Neural cell (in vitro differentiated cells): Measurements from ENCODE around the gene MCTP2. TPM values are rescaled to one million over a fixed set of nuclear protein-coding genes. Genes with fewer than 3 reads are reported as not detected.

Source experiments
- H2AFZ ChIP-seq: fragments of 200-600, 300-800 bp; sonication (generic), shearing (Covaris generic); 2 replicates; pipeline ENCODE4 v1.6.0; 2014; ENCODE audit warnings: low read depth, mild to moderate bottlenecking, antibody characterized with exemption, low read length, moderate library complexity
- H3F3A ChIP-seq: fragments of 200-600 bp; shearing (Covaris generic); 2 replicates; pipeline ENCODE4 v1.6.1; 2016; ENCODE audit warnings: mild to moderate bottlenecking, moderate library complexity, mixed read lengths, antibody characterized with exemption, low read length; ENCODE audit not compliant: insufficient read depth, poor library complexity, severe bottlenecking
- H3K27ac ChIP-seq: fragments of 200-600, 300-800 bp; sonication (generic), shearing (Covaris generic); 2 replicates; pipeline ENCODE4 v1.5.1; 2014; ENCODE audit warnings: mild to moderate bottlenecking, low read length, moderate library complexity
- H3K27me3 ChIP-seq: fragments of 300-800, 200-600 bp; sonication (generic), shearing (Covaris generic); 2 replicates; pipeline ENCODE4 v1.6.0; 2014; ENCODE audit warnings: mild to moderate bottlenecking, low read depth, low read length, moderate library complexity; ENCODE audit not compliant: insufficient read depth
- H3K36me3 ChIP-seq: fragments of 300-800, 200-600 bp; sonication (generic), shearing (Covaris generic); 2 replicates; pipeline ENCODE4 v1.5.1; 2014; ENCODE audit warnings: mild to moderate bottlenecking, antibody characterized with exemption, low read length, moderate library complexity; ENCODE audit not compliant: insufficient read depth
- H3K4me2 ChIP-seq: fragments of 300-800, 200-600 bp; sonication (generic), shearing (Covaris generic); 2 replicates; pipeline ENCODE4 v1.6.0; 2014; ENCODE audit warnings: mild to moderate bottlenecking, low read length
- H3K4me3 ChIP-seq: fragments of 300-800, 200-600 bp; sonication (generic), shearing (Covaris generic); 2 replicates; pipeline ENCODE4 v1.5.1; 2014; ENCODE audit warnings: mild to moderate bottlenecking, low read length, moderate library complexity
- H3K79me2 ChIP-seq: fragments of 200-600 bp; shearing (Covaris generic); replicated peaks from 2 replicates; pipeline ENCODE4 v1.6.0; 2014; ENCODE audit warnings: mild to moderate bottlenecking, low read length, moderate library complexity; ENCODE audit not compliant: insufficient read depth
- H3K9ac ChIP-seq: fragments of 300-800, 200-600 bp; sonication (generic), shearing (Covaris generic); 2 replicates; pipeline ENCODE4 v1.6.1; 2016; ENCODE audit warnings: mild to moderate bottlenecking, low read length, mixed read lengths
- H3K9me2 ChIP-seq: fragments of 200-600 bp; shearing (Covaris generic); 2 replicates; pipeline ENCODE4 v1.6.1; 2016; ENCODE audit warnings: mild to moderate bottlenecking, low read length, mixed read lengths; ENCODE audit not compliant: insufficient read depth
- H3K9me3 ChIP-seq: fragments of 200-600, 300-800 bp; sonication (generic), shearing (Covaris generic); 2 replicates; pipeline ENCODE4 v1.6.1; 2016; ENCODE audit warnings: mild to moderate bottlenecking, mixed run types, low read length, moderate library complexity, mixed read lengths
- H4K20me1 ChIP-seq: fragments of 200-600 bp; shearing (Covaris generic); 2 replicates; pipeline ENCODE4 v1.6.1; 2016; ENCODE audit warnings: mild to moderate bottlenecking, mixed run types; ENCODE audit not compliant: insufficient read depth
- EP300 ChIP-seq: fragments of 450-650 bp; conservative IDR thresholded peaks from 2 replicates; pipeline ENCODE4 v1.6.1; 2014; ENCODE audit warnings: antibody characterized with exemption, mild to moderate bottlenecking, moderate library complexity; ENCODE audit not compliant: poor library complexity, severe bottlenecking
- EZH2 ChIP-seq: fragments of 200-600, 300-800 bp; shearing (Covaris generic), sonication (generic); IDR thresholded peaks from 2 replicates; pipeline ENCODE4 v1.6.1; 2014; ENCODE audit warnings: antibody characterized with exemption, low read length, borderline replicate concordance, mild to moderate bottlenecking; ENCODE audit not compliant: insufficient read depth, poor library complexity, severe bottlenecking
- MXI1 ChIP-seq: fragments of 450-650 bp; conservative IDR thresholded peaks from 2 replicates; pipeline ENCODE4 v1.6.1; 2014; ENCODE audit warnings: antibody characterized with exemption, mild to moderate bottlenecking; ENCODE audit not compliant: poor library complexity, severe bottlenecking
- POLR2AphosphoS5 ChIP-seq: IDR thresholded peaks from 2 replicates; pipeline ENCODE4 v1.6.1; 2012
- RAD21 ChIP-seq: fragments of 450-650 bp; conservative IDR thresholded peaks from 2 replicates; pipeline ENCODE4 v1.6.1; 2014; ENCODE audit warnings: antibody characterized with exemption, mild to moderate bottlenecking, moderate library complexity
- SMC3 ChIP-seq: fragments of 450-650 bp; conservative IDR thresholded peaks from 2 replicates; pipeline ENCODE4 v1.6.1; 2014; ENCODE audit warnings: antibody characterized with exemption, mild to moderate bottlenecking, moderate library complexity; ENCODE audit not compliant: poor library complexity
- TAF1 ChIP-seq: IDR thresholded peaks from 2 replicates; pipeline ENCODE4 v1.6.1; 2012; ENCODE audit warnings: low read depth
- polyA plus RNA-seq: library from polyadenylated mRNA; depleted of rRNA; stranded (reverse); fragments of >200 nt; gene quantifications from 2 replicates; pipeline ENCODE4 v1.2.3, GENCODE V29; 2014
- TF ChIP-seq, protein P1 (sequence below): IDR thresholded peaks from 2 replicates; pipeline ENCODE4 v1.6.1; 2012; ENCODE audit warnings: borderline replicate concordance
- TF ChIP-seq, protein P2 (sequence below): fragments of 450-650 bp; IDR thresholded peaks from 2 replicates; pipeline ENCODE4 v1.5.1; 2014; ENCODE audit warnings: antibody characterized with exemption, mild to moderate bottlenecking, moderate library complexity; ENCODE audit not compliant: poor library complexity, severe bottlenecking

Gene MCTP2
- polyA plus RNA-seq, 1 donor from 2014 or later, result not detected

DNA sequence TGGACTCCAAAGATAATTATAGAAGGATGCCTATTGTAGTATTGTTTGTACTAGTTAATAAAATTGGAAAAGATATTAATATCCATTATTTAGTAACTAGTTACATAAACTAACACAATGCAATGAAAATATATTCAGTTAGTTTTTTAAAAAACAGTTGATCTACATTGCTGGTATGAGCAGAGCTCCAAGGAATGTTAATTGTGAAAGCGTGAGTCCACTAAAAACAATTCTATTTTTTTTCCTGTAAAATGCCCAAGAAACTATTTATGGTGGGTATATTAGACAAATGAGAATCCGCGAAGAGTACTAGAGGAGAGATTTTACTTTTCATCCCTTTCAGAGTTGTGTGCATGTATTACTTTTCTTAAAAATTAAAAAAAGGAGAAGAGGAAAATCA lies 104.3 kb downstream of the MCTP2 start:
- Histone ChIP-seq H3K27me3 (no peaks in the 10 kb centered on the region), H2AFZ (no peak overlapping the region), H3K9me2 (no peaks in the 10 kb centered on the region), H3K4me2 (no peak overlapping the region), H3K9me3 (no peaks in the 10 kb centered on the region), H4K20me1 (no peaks in the 10 kb centered on the region), H3K36me3 (no peaks in the 10 kb centered on the region), H3K79me2 (no peaks in the 10 kb centered on the region), H3K4me3 (no peak overlapping the region), H3K9ac (no peak overlapping the region), H3F3A (no peaks in the 10 kb centered on the region), H3K27ac (no peak overlapping the region)
- TF ChIP-seq SMC3 (no peak), TAF1 (no peak), EP300 (no peak), MXI1 (no peak), RAD21 (no peak), EZH2 (no peak), POLR2AphosphoS5 (no peak)
- TF ChIP-seq, protein P1, sequence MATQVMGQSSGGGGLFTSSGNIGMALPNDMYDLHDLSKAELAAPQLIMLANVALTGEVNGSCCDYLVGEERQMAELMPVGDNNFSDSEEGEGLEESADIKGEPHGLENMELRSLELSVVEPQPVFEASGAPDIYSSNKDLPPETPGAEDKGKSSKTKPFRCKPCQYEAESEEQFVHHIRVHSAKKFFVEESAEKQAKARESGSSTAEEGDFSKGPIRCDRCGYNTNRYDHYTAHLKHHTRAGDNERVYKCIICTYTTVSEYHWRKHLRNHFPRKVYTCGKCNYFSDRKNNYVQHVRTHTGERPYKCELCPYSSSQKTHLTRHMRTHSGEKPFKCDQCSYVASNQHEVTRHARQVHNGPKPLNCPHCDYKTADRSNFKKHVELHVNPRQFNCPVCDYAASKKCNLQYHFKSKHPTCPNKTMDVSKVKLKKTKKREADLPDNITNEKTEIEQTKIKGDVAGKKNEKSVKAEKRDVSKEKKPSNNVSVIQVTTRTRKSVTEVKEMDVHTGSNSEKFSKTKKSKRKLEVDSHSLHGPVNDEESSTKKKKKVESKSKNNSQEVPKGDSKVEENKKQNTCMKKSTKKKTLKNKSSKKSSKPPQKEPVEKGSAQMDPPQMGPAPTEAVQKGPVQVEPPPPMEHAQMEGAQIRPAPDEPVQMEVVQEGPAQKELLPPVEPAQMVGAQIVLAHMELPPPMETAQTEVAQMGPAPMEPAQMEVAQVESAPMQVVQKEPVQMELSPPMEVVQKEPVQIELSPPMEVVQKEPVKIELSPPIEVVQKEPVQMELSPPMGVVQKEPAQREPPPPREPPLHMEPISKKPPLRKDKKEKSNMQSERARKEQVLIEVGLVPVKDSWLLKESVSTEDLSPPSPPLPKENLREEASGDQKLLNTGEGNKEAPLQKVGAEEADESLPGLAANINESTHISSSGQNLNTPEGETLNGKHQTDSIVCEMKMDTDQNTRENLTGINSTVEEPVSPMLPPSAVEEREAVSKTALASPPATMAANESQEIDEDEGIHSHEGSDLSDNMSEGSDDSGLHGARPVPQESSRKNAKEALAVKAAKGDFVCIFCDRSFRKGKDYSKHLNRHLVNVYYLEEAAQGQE, result no peak
- TF ChIP-seq, protein P2, sequence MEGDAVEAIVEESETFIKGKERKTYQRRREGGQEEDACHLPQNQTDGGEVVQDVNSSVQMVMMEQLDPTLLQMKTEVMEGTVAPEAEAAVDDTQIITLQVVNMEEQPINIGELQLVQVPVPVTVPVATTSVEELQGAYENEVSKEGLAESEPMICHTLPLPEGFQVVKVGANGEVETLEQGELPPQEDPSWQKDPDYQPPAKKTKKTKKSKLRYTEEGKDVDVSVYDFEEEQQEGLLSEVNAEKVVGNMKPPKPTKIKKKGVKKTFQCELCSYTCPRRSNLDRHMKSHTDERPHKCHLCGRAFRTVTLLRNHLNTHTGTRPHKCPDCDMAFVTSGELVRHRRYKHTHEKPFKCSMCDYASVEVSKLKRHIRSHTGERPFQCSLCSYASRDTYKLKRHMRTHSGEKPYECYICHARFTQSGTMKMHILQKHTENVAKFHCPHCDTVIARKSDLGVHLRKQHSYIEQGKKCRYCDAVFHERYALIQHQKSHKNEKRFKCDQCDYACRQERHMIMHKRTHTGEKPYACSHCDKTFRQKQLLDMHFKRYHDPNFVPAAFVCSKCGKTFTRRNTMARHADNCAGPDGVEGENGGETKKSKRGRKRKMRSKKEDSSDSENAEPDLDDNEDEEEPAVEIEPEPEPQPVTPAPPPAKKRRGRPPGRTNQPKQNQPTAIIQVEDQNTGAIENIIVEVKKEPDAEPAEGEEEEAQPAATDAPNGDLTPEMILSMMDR, result no peak

DNA sequence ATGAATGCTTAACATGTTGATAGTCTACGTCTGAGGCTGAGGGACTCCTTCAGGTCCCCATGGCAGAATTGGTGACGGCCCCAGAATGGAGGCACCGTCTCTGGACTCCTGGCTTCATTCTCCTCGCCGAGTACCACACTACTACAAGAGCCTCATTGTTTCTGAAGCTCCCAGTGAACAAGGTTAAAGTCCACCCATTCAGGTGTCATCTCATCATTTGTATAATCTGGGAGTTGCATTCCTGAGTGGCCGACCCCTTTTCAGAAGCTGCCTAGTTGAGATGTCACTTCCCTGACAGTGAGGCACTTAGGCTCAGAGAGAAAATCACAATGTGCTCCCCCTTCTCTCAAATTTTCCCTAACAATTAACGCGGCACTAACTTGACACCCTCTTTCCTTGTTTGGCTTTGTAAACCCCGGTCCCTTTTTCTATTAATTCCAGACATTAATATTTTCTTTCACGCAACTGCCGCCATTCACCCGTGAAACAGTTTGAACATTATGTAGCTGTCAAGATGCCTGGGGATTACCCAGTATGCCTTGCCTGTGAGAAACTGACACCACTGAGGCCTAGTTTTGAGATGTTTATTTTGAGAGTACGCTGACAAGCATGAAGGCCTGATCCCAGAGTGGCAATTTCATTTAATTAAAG lies 105.6 kb downstream of the MCTP2 start:
- Histone ChIP-seq H4K20me1 (no peaks in the 10 kb centered on the region), H3K4me3 (peak overlapping the region; percentile 7), H3K79me2 (no peaks in the 10 kb centered on the region), H3K9me3 (no peaks in the 10 kb centered on the region), H3K9ac (no peak overlapping the region), H2AFZ (no peak overlapping the region), H3K27ac (peak overlapping the region; percentile 10), H3K9me2 (no peaks in the 10 kb centered on the region), H3K36me3 (no peaks in the 10 kb centered on the region), H3K27me3 (no peaks in the 10 kb centered on the region), H3K4me2 (no peak overlapping the region), H3F3A (no peaks in the 10 kb centered on the region)
- TF ChIP-seq, protein P2, result no peak
- TF ChIP-seq RAD21 (no peak), TAF1 (no peak), POLR2AphosphoS5 (peak; percentile 88), MXI1 (no peak), EZH2 (no peak), EP300 (peak; percentile 92), SMC3 (no peak)
- TF ChIP-seq, protein P1, result peak; percentile 74
